ENCODE measurements around the gene DIRAS1.

DIRAS1 gene

GRCh38 chr19:2754659-2755447 is 33.7 kb upstream of the DIRAS1 start:
- DNase-seq = no peak

GRCh38 chr19:2751438-2751830 is 30.3 kb upstream of the DIRAS1 start:
- no peak for DNase-seq

GRCh38 chr19:2750808-2751437 is 29.8 kb upstream of the DIRAS1 start:
- no peak for DNase-seq

- DNase-seq = no peak
Measured at GRCh38 chr19:2747349-2747748, 26.2 kb upstream of the DIRAS1 start.

- no peak for DNase-seq
Measured at GRCh38 chr19:2744113-2744512, 22.9 kb upstream of the DIRAS1 start.

GRCh38 chr19:2743099-2743498 is 21.9 kb upstream of the DIRAS1 start:
- no peak for DNase-seq

- DNase-seq = no peak
Measured at GRCh38 chr19:2740314-2740656, 19.1 kb upstream of the DIRAS1 start.

GRCh38 chr19:2739602-2740313 is 18.6 kb upstream of the DIRAS1 start, which contains the start of gene SLC39A3:
Gene SLC39A3, minus strand, starts transcription at chr19:2740017. Its CDS starts 2,760 bp downstream, at chr19:2737257.
- peak; percentile 98 for DNase-seq

- DNase-seq = no peak
Measured at GRCh38 chr19:2736550-2737190, 15.5 kb upstream of the DIRAS1 start.

GRCh38 chr19:2735374-2735773 is 14.2 kb upstream of the DIRAS1 start:
- no peak for DNase-seq

GRCh38 chr19:2734589-2735288 is 13.6 kb upstream of the DIRAS1 start:
- no peak for DNase-seq

- DNase-seq = no peak
Measured at GRCh38 chr19:2733930-2734588, 12.9 kb upstream of the DIRAS1 start.

GRCh38 chr19:2732883-2733282 is 11.7 kb upstream of the DIRAS1 start:
- no peak for DNase-seq

GRCh38 chr19:2732157-2732725 is 11.1 kb upstream of the DIRAS1 start:
- DNase-seq = no peak

GRCh38 chr19:2731181-2731995 is 10.2 kb upstream of the DIRAS1 start:
- DNase-seq = no peak

GRCh38 chr19:2729943-2730818 is 9.0 kb upstream of the DIRAS1 start:
- DNase-seq = no peak

- DNase-seq = no peak
Measured at GRCh38 chr19:2728783-2729387, 7.7 kb upstream of the DIRAS1 start.

- no peak for DNase-seq
Measured at GRCh38 chr19:2727640-2727944, 6.4 kb upstream of the DIRAS1 start.

- no peak for DNase-seq
Measured at GRCh38 chr19:2726904-2727639, 5.9 kb upstream of the DIRAS1 start.

All from NCI-H2107 (cell line).